ENCODE results near the gene SYT1. TPM values are rescaled to one million over a fixed set of nuclear protein-coding genes. Genes with fewer than 3 reads are reported as not detected.

Gene SYT1
- total and polyA plus RNA-seq, 2 donors (not counting 3 experiments of a cell fraction or from before 2014, with no cell fraction given): 3.2 to 15.3 TPM

DNA sequence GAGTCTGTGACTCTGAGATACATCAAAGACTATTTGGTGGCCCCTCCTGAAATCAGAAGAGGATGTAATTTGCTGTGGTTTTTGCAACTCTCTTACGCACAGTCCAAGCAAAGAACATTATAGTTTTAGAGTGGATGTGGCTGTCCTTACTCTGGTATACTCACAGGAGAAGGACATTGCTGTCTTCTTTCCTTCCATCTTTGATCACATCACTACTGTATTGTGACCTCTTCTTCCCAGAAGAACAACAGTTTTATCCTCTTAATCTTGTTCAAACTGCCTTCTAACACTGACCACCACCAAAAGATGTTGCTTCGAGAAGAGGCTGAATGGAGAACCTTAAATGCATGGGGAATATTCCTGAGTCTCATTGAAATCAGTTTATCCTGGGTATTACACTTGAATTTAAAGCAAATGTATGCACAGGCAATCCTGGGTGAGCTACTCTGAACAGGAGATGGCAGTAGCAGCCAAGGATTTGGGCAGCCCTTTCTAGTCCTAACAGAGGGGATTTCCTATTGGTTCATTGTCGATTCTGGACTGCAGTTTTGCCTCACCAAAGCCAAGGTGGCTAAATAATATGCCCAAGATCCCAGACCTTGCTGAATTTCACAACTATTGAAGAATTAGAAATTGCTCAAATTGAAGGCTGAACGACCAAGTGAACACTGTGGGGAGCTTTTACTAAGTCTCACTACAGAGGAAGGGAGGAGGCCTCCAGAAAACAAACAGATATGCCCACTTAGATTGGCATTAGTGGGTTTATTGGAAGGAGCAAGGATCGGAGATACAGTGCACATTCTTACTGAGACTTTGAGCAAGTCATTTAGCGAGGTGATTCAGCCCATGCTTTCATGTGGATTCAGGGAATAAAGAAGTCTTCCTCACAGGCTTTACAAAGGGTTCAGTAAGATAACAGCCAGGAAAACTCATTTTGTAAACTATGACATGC is 543.4 kb downstream of the SYT1 start:
- intact Hi-C loops (cut with micrococcal nuclease) (loop anchor here (1.0 to 10.0 kb wide), 12 partner anchors 139 to 1851 kb away; partner anchors contain the start of genes PAWR and PPP1R12A), dilution Hi-C loops (cut with MboI; ENCODE audit: extremely low pct_ligation_motif_present, low sequenced_read_pairs) (no loop called here)
- peak; percentile 72 to 86 for TF ChIP-seq CTCF (IDR thresholded peaks at IDR 0.05; ENCODE audit: extremely low read depth in 1 of 2, insufficient read depth in 1 of 2, low read depth in 1 of 2, low read length in 2 of 2)
- no peak for TF ChIP-seq FOS (IDR thresholded peaks at IDR 0.05; ENCODE audit: borderline replicate concordance, insufficient read depth, low read length)
- no peak for TF ChIP-seq EZH2 (IDR thresholded peaks at IDR 0.05; ENCODE audit: borderline replicate concordance, low read depth, low read length, severe bottlenecking)
- peak; percentile 95 for FAIRE-seq
- Histone ChIP-seq H3K27ac (ENCODE audit: insufficient read depth, low read depth, low read length) (peak overlapping the region; percentile 25), H3K79me2 (ENCODE audit: control insufficient read depth, insufficient read depth, low read length) (no peaks in the 10 kb centered on the region), H4K20me1 (replicated peaks; ENCODE audit: control insufficient read depth, extremely low read depth, insufficient read depth, low read length) (no peaks in the 10 kb centered on the region), H3K4me1 (ENCODE audit: control insufficient read depth, extremely low read depth, insufficient read depth, low read length) (peaks cover 9% of the 10 kb centered on the region), H3K4me3 (replicated peaks in 1 of 3; ENCODE audit: insufficient read depth in 1 of 3, low read depth in 1 of 3, low read length in 3 of 3) (no peak overlapping the region), H3K9me3 (replicated peaks; ENCODE audit: control insufficient read depth, insufficient read depth, low read length) (no peaks in the 10 kb centered on the region), H2AFZ (ENCODE audit: low read depth, low read length) (peak overlapping the region; percentile 83), H3K4me2 (ENCODE audit: insufficient read depth, low read length) (peak overlapping the region; percentile 47), H3K9me1 (replicated peaks; ENCODE audit: control insufficient read depth, extremely low read depth, insufficient read depth, low read length) (no peaks in the 10 kb centered on the region), H3K36me3 (ENCODE audit: control insufficient read depth in 2 of 2, extremely low read depth in 1 of 2, insufficient read depth in 2 of 2, low read length in 2 of 2) (no peaks in the 10 kb centered on the region), H3K9ac (replicated peaks; ENCODE audit: extremely low read depth, insufficient read depth, low read length) (peak overlapping the region; percentile 39), H3K27me3 (ENCODE audit: control insufficient read depth in 2 of 2, insufficient read depth in 2 of 2, low read length in 2 of 2) (no peaks in the 10 kb centered on the region)
- ChIA-PET CTCF (interaction anchor here (0.6 to 2.5 kb wide), 20 partner anchors 9 to 862 kb away, joined by 3 to 20 read pairs (median 4); no protein-coding TSS in a partner anchor), POLR2A (interaction anchor here (0.6 kb wide), 1 partner anchor 356 kb away, joined by 5 read pairs; no protein-coding TSS in a partner anchor)
- DNase-seq (ENCODE audit: low read depth, low spot score): peak; percentile 88
- no TSS peak for BruUV-seq (replicated peaks)

Data from endothelial cell of umbilical vein (primary cell).